ENCODE results near the gene EDNRA. TPM values are rescaled to one million over a fixed set of nuclear protein-coding genes. Genes with fewer than 3 reads are reported as not detected.

Gene EDNRA
- total RNA-seq, 1 experiment from 2014 or later: 0.71 TPM

- DNase-seq: no peak
- Mint-ChIP-seq H3K27ac (ENCODE audit: unreplicated experiment) (no peak overlapping the region), H3K9me3 (ENCODE audit: low read depth, unreplicated experiment) (no peaks in the 10 kb centered on the region), H3K4me3 (ENCODE audit: low read depth, unreplicated experiment) (no peak overlapping the region), H3K27me3 (ENCODE audit: unreplicated experiment) (no peaks in the 10 kb centered on the region), H3K36me3 (ENCODE audit: insufficient read depth, unreplicated experiment) (no peaks in the 10 kb centered on the region), H3K4me1 (ENCODE audit: low read depth, unreplicated experiment) (no peaks in the 10 kb centered on the region)
- no TSS peak for BruUV-seq (replicated peaks)
- CTCF ChIA-PET: interaction anchor here (0.6 to 1.9 kb wide), 6 partner anchors 72 to 360 kb away, joined by 3 to 23 read pairs (median 4); no protein-coding TSS in a partner anchor
- TF ChIP-seq, protein P1, sequence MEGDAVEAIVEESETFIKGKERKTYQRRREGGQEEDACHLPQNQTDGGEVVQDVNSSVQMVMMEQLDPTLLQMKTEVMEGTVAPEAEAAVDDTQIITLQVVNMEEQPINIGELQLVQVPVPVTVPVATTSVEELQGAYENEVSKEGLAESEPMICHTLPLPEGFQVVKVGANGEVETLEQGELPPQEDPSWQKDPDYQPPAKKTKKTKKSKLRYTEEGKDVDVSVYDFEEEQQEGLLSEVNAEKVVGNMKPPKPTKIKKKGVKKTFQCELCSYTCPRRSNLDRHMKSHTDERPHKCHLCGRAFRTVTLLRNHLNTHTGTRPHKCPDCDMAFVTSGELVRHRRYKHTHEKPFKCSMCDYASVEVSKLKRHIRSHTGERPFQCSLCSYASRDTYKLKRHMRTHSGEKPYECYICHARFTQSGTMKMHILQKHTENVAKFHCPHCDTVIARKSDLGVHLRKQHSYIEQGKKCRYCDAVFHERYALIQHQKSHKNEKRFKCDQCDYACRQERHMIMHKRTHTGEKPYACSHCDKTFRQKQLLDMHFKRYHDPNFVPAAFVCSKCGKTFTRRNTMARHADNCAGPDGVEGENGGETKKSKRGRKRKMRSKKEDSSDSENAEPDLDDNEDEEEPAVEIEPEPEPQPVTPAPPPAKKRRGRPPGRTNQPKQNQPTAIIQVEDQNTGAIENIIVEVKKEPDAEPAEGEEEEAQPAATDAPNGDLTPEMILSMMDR (IDR thresholded peaks at IDR 0.05; ENCODE audit: unreplicated experiment): no peak
- intact Hi-C loops (cut with micrococcal nuclease; ENCODE audit: unreplicated experiment): loop anchor here (1.0 to 2.0 kb wide), 3 partner anchors 72 to 357 kb away; no protein-coding TSS in a partner anchor
Measured at GRCh38 chr4:147518086-147518485, 37.2 kb downstream of the EDNRA start.

- intact Hi-C loops (cut with micrococcal nuclease; ENCODE audit: unreplicated experiment): loop anchor here (1.0 to 2.0 kb wide), 3 partner anchors 71 to 358 kb away; no protein-coding TSS in a partner anchor
- BruUV-seq (replicated peaks): no TSS peak
- Mint-ChIP-seq H3K9me3 (ENCODE audit: low read depth, unreplicated experiment) (no peaks in the 10 kb centered on the region), H3K27ac (ENCODE audit: unreplicated experiment) (no peak overlapping the region), H3K4me1 (ENCODE audit: low read depth, unreplicated experiment) (no peaks in the 10 kb centered on the region), H3K36me3 (ENCODE audit: insufficient read depth, unreplicated experiment) (no peaks in the 10 kb centered on the region), H3K4me3 (ENCODE audit: low read depth, unreplicated experiment) (no peak overlapping the region), H3K27me3 (ENCODE audit: unreplicated experiment) (no peaks in the 10 kb centered on the region)
- DNase-seq: peak; percentile 54
- TF ChIP-seq, protein P1 (IDR thresholded peaks at IDR 0.05; ENCODE audit: unreplicated experiment): peak; percentile 49
- CTCF ChIA-PET: interaction anchor here (0.5 to 1.9 kb wide), 7 partner anchors 71 to 376 kb away, joined by 3 to 23 read pairs (median 3); no protein-coding TSS in a partner anchor
Measured at GRCh38 chr4:147518846-147519767, 38.2 kb downstream of the EDNRA start.

- CTCF ChIA-PET: no interaction called here
- no peak overlapping the region for H3K27ac Mint-ChIP-seq (ENCODE audit: unreplicated experiment)
- H3K4me3 Mint-ChIP-seq (ENCODE audit: low read depth, unreplicated experiment): no peak overlapping the region
- intact Hi-C loops (cut with micrococcal nuclease; ENCODE audit: unreplicated experiment): no loop called here
- H3K9me3 Mint-ChIP-seq (ENCODE audit: low read depth, unreplicated experiment): no peaks in the 10 kb centered on the region
- BruUV-seq (replicated peaks): no TSS peak
- no peak for DNase-seq
- no peaks in the 10 kb centered on the region for H3K4me1 Mint-ChIP-seq (ENCODE audit: low read depth, unreplicated experiment)
- H3K36me3 Mint-ChIP-seq (ENCODE audit: insufficient read depth, unreplicated experiment): no peaks in the 10 kb centered on the region
- no peaks in the 10 kb centered on the region for H3K27me3 Mint-ChIP-seq (ENCODE audit: unreplicated experiment)
- TF ChIP-seq, protein P1 (IDR thresholded peaks at IDR 0.05; ENCODE audit: unreplicated experiment): no peak
Measured at GRCh38 chr4:147524601-147525000, 43.7 kb downstream of the EDNRA start.

- CTCF ChIA-PET: interaction anchor here (0.6 kb wide), 1 partner anchor 33 kb away, joined by 3 read pairs; no protein-coding TSS in a partner anchor
- intact Hi-C loops (cut with micrococcal nuclease; ENCODE audit: unreplicated experiment): no loop called here
- Mint-ChIP-seq H3K27ac (ENCODE audit: unreplicated experiment) (no peak overlapping the region), H3K36me3 (ENCODE audit: insufficient read depth, unreplicated experiment) (no peaks in the 10 kb centered on the region), H3K27me3 (ENCODE audit: unreplicated experiment) (no peaks in the 10 kb centered on the region), H3K4me3 (ENCODE audit: low read depth, unreplicated experiment) (no peak overlapping the region), H3K4me1 (ENCODE audit: low read depth, unreplicated experiment) (no peaks in the 10 kb centered on the region), H3K9me3 (ENCODE audit: low read depth, unreplicated experiment) (no peaks in the 10 kb centered on the region)
- TF ChIP-seq, protein P1 (IDR thresholded peaks at IDR 0.05; ENCODE audit: unreplicated experiment): no peak
- DNase-seq: no peak
- BruUV-seq (replicated peaks): no TSS peak
Measured at GRCh38 chr4:147525494-147526271, 44.8 kb downstream of the EDNRA start.
